ENCODE measurements around the gene RNF224.

The RNF224 gene

DNA sequence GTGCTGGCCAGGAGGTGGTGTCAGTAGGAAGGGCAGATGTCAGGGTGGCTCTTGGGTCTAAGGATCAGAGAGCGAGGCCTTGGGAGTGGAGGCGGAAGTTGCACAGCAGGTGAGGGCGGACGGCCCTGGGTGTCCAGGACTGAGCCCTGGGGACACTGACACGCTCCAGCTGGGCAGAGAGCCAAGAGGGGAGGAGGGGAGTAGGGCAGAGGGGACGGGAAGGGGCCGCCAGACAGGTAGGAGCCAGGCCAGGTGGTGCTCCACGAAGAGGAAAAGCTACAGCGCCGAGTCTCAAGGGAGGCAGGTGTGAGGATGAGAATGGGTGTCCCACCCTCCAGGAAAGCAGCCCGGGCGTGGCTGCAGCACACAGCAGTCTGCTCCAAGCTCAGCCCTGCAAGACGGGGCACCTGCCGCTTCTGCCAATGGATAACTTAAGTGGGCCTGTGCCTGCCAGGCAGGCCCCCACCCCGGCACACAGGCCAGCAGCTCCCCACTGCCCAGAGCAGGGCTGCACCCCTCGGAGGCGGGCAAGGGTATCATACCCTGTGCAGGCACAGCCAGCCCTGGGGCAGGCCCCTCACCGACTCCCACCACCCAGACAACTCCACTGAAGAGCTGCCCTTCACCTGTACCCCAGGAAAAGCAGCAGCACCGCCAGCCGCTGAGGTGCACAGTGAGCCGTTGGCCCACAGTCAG is 31.6 kb upstream of the RNF224 start:
- TF ChIP-seq, protein P1, sequence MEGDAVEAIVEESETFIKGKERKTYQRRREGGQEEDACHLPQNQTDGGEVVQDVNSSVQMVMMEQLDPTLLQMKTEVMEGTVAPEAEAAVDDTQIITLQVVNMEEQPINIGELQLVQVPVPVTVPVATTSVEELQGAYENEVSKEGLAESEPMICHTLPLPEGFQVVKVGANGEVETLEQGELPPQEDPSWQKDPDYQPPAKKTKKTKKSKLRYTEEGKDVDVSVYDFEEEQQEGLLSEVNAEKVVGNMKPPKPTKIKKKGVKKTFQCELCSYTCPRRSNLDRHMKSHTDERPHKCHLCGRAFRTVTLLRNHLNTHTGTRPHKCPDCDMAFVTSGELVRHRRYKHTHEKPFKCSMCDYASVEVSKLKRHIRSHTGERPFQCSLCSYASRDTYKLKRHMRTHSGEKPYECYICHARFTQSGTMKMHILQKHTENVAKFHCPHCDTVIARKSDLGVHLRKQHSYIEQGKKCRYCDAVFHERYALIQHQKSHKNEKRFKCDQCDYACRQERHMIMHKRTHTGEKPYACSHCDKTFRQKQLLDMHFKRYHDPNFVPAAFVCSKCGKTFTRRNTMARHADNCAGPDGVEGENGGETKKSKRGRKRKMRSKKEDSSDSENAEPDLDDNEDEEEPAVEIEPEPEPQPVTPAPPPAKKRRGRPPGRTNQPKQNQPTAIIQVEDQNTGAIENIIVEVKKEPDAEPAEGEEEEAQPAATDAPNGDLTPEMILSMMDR (IDR thresholded peaks at IDR 0.05; ENCODE audit: extremely low read depth, insufficient read depth, missing control alignments), result no peak
- in situ Hi-C loops (cut with MboI; ENCODE audit: low pct_unique_long_range_greater_than_20kb, low sequenced_read_pairs, unreplicated experiment), result no loop called here
- no peak for DNase-seq (ENCODE audit: low spot score)

DNA sequence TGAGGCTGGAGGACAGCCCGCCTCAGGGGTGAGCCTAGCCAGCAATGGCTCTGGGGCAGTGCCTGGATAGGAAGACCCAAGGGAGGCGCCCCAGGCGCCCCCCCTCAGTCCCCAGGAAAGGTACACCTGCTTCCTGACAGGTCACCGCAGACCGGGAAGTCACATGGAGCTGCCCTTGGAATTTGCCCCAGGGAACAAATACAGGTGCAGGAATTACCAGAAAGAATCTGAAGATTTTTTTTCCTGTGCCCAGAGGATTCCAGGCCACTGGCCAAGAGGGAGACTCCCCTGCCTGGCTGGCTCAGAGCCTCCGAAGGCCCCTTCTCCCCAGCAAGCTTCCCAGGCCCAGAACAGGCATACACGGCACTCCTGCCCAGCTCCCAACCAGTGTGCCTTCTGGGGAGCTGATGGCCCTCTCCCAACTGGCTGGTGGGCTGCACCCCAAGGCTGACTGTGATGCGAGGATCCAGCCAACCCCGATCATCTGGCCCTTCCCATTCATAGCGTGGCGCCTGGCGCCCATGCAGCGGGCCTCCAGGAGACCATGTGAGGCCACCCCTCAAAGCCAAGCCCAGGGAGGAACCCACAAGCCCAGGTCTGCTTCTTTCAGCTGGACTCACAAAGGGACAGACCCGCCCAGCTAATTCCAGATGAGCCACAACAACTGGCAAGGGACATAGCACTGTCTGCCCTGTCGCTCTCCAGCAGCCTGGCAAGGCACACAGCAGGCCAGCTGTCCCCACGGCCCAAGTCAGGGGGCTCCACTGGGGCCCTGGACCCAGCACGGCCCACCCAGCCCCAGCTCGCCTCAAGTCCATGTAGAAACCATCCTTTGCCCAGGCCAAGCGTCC is 29.0 kb upstream of the RNF224 start:
- in situ Hi-C loops (cut with MboI; ENCODE audit: low pct_unique_long_range_greater_than_20kb, low sequenced_read_pairs, unreplicated experiment), result no loop called here
- TF ChIP-seq, protein P1 (IDR thresholded peaks at IDR 0.05; ENCODE audit: extremely low read depth, insufficient read depth, missing control alignments), result no peak

DNA sequence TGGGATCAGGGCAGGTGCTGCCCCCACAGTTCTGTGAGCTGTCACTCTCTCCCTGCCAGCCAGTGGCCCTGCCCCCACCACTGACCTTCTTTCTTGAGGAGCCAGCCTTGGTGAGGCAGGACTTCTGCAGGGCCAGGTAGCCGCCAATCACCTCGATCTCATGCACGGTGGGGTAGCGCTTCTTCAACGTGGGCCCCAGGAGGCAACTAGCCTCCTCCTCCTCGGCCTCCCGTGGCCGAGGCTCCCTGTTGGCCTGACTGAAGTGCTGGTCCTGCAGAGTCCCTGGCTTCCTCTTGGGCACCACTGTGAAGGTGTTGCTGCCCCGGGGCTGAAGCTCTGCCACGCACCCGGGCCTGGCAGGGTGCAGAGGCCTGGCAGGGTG is 28.4 kb upstream of the RNF224 start:
- TF ChIP-seq, protein P1 (IDR thresholded peaks at IDR 0.05; ENCODE audit: extremely low read depth, insufficient read depth, missing control alignments), result no peak
- DNase-seq (ENCODE audit: low spot score), result no peak
- in situ Hi-C loops (cut with MboI; ENCODE audit: low pct_unique_long_range_greater_than_20kb, low sequenced_read_pairs, unreplicated experiment), result no loop called here

More for the DNA sequence above, 29.0 kb upstream of the RNF224 start:
- DNase-seq (ENCODE audit: low spot score), result no peak

DNA sequence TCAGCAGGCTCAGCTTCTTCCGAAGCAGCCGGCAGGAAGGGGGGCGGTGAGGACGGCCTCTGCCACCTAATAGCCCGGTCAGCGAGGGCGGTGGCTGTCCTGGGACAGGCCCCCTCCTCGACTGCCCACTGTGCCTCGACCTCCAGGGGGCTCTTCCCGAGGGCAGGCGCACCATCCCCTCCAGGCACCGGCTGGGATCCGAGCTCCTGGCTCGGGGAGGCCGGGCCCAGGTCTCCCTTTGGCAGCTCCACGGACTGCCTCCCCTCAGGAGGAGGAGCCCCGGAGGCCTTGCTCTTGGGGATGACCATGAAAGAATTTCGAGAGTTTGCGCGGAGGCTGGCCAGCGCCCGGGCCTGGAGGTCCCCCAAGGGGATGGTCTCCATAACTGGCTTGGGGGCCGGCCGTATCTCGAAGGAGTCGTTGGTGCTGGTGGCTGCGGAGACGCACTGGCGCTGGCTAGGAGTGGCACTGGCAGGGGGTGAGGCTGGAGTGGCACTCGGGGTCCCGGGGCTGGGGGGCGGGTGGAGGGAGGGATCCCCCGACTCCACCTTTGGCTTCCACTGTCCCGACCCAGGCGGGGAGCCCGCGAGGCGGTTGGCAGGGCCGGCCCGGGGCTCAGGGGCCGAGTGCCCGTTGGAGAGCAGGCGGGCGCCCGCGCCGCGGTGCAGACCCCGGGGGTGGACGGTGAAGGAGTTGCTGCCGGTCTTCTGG is 27.7 kb upstream of the RNF224 start:
- TF ChIP-seq, protein P1 (IDR thresholded peaks at IDR 0.05; ENCODE audit: extremely low read depth, insufficient read depth, missing control alignments), result no peak
- in situ Hi-C loops (cut with MboI; ENCODE audit: low pct_unique_long_range_greater_than_20kb, low sequenced_read_pairs, unreplicated experiment), result no loop called here
- DNase-seq (ENCODE audit: low spot score), result no peak

GRCh38 chr9:137200311-137201204 is 26.7 kb upstream of the RNF224 start, which contains the start of gene TPRN:
TSS of gene TPRN (minus strand) at chr9:137200741. CDS start at chr9:137200711, 30 bp downstream.
- TF ChIP-seq, protein P1 (IDR thresholded peaks at IDR 0.05; ENCODE audit: extremely low read depth, insufficient read depth, missing control alignments), result no peak
- in situ Hi-C loops (cut with MboI; ENCODE audit: low pct_unique_long_range_greater_than_20kb, low sequenced_read_pairs, unreplicated experiment), result no loop called here
- peak; percentile 100 for DNase-seq (ENCODE audit: low spot score)

Measured in GM13977 (cell line).